ENCODE data around the gene JARID2.

DNA sequence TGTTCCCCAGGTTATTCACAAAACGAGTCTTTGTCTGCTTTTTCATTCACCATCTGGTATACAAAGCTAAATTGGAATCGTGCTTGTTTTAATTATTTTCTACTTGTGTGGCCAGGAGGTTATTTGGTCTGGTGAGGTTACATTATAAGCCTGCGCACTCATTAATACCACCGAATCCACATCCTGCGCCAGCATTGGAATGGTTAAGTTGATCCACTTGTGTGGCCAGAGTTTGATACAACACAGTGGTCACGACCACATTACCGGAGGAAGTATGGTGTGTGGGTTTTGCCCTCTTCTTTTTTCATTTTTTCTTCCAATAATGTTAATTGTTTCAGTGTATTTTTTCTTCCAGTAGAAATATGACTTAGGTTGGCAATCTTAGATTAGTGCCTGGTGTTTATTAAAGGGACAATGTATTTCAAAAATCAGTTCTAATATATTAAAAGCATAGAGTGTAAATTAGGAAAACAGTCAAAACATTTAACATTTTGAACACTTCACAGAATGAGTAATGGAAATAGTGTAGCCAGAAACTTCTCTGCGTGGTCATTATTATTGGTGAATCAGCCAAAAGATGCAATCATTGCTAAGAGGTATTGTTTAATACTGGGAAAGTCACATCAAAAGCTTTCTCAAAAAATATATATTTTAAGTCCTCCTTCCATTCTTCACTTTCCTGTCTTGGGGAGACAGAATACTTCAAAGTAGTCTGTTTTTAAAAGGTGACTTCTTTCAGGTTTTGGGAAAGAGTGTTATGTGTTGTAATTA lies 84.5 kb downstream of the JARID2 start:
- TF ChIP-seq, protein P1, sequence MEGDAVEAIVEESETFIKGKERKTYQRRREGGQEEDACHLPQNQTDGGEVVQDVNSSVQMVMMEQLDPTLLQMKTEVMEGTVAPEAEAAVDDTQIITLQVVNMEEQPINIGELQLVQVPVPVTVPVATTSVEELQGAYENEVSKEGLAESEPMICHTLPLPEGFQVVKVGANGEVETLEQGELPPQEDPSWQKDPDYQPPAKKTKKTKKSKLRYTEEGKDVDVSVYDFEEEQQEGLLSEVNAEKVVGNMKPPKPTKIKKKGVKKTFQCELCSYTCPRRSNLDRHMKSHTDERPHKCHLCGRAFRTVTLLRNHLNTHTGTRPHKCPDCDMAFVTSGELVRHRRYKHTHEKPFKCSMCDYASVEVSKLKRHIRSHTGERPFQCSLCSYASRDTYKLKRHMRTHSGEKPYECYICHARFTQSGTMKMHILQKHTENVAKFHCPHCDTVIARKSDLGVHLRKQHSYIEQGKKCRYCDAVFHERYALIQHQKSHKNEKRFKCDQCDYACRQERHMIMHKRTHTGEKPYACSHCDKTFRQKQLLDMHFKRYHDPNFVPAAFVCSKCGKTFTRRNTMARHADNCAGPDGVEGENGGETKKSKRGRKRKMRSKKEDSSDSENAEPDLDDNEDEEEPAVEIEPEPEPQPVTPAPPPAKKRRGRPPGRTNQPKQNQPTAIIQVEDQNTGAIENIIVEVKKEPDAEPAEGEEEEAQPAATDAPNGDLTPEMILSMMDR (IDR thresholded peaks at IDR 0.05 in 2 of 3, conservative IDR thresholded peaks at IDR 0.05 in 1 of 3; ENCODE audit: insufficient read depth in 2 of 3, low read depth in 1 of 3, low read length in 3 of 3): no peak
- TF ChIP-seq NFIX (CRISPR knock-in tag; IDR thresholded peaks at IDR 0.05; ENCODE audit: low read depth): no peak
- no peak for TF ChIP-seq ZBTB7A (IDR thresholded peaks at IDR 0.05; ENCODE audit: borderline replicate concordance, control insufficient read depth, low read depth, low read length)

Measured in K562 (cell line).